GM12872 (cell line): ENCODE measurements around the gene VPREB1.
A peak's percentile ranks its signal among the peaks of the same experiment; 100 is the strongest.

Experiments used
- TF ChIP-seq, protein P1 (sequence below): IDR thresholded peaks from 3 replicates; pipeline ENCODE4 v1.5.1; 2011; ENCODE audit warnings: low read depth, mild to moderate bottlenecking, low read length, moderate library complexity; ENCODE audit not compliant: insufficient read depth

The VPREB1 gene

DNA sequence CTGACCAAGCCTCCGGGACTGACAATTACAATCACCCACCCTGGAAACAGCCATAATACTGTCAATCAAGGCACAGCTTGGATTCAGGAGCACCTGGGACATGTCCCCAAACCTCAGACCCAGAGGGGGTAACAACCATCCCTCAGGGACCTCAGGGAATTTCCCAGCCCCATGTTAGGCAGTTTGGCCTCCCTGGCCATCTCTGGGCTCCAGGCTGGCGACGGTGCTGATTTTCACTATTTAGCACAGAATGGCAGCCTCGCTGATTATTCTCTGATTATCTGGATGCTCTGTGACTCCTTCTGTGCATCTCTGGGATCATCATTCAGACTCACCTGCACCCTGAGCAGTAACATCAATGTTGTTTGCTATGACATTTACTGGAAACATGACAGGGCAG lies 45.8 kb upstream of the VPREB1 start:
- TF ChIP-seq, protein P1, sequence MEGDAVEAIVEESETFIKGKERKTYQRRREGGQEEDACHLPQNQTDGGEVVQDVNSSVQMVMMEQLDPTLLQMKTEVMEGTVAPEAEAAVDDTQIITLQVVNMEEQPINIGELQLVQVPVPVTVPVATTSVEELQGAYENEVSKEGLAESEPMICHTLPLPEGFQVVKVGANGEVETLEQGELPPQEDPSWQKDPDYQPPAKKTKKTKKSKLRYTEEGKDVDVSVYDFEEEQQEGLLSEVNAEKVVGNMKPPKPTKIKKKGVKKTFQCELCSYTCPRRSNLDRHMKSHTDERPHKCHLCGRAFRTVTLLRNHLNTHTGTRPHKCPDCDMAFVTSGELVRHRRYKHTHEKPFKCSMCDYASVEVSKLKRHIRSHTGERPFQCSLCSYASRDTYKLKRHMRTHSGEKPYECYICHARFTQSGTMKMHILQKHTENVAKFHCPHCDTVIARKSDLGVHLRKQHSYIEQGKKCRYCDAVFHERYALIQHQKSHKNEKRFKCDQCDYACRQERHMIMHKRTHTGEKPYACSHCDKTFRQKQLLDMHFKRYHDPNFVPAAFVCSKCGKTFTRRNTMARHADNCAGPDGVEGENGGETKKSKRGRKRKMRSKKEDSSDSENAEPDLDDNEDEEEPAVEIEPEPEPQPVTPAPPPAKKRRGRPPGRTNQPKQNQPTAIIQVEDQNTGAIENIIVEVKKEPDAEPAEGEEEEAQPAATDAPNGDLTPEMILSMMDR: no peak

DNA sequence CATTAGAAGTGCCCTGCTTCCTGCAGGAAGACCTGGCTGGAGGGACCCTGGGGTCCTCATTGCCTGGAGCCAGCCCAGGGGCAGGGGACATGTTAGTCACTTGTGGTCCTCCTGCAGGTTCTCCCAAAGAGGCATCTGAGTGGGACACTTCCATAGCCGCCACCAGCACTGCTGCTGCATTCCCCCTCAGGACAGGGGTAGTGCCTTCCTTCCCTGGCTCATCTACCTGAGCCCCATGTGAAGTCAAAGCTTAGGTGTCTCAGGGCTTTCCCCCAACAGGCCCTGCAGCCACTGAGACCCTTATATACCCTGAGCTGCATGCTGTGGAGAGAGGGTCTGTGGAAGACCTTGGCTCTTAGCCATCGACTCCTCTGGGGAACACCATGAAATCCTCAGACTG lies 45.0 kb upstream of the VPREB1 start:
- TF ChIP-seq, protein P1: no peak

DNA sequence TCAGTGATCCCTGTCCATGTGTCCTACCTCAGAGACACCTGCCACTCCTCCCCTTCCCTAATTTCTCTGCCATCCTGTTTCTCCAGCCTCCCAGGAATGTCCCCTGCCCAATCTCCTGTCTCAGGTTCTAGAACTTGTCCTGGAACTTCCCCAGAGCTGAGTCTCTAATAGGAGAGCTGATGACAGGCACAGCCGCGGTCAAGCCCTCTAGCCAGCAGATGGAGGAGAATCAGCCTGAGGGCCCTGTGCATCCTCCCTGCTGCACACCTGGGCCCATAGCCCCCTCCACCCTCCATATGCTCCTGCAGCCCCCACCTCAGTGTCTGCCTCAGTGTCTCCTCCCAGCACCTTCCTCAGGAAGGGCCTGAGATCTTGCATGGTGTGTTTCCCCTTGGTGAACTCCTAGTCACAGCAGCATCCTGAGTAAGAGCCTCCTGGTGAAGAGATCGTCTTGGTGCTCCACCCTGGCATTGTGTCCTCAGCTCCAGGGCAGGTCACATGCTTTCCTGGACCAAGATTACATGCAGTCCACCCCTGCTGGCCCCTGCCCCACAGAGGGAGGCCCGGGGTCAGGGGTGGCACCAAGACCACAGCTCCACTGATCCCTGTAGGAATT lies 43.9 kb upstream of the VPREB1 start:
- TF ChIP-seq, protein P1: no peak

DNA sequence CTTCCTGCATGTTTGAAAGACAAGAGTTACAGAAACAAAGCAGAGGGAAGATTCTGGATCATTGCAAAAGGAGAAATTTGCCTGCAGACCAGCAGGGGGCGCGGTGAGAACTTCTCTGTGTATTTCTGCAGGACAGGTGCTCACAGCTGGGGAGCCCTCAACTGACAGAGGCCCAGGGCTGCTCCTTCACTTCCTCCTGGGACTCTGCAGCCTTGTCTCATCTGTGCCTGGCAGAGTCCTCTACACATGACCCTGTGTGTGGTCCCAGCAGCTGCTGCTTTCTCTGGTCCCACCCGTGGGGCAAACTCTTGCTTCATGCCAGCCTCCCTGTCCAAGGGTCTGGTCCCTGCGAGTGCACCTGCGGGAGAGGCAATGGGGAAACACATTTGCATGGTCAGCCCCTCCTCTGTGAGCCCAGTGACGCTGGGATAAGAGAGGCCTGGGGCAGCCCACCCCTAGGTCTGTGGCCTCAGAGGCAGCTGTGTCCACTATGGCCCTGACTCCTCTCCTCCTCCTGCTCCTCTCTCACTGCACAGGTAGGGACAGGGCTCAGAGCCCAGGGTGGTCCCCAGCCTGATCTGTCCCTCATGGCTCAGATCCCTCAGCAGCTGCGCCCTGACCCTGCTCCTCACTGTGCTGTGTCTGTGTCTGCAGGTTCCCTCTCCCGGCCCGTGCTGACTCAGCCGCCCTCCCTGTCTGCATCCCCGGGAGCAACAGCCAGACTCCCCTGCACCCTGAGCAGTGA lies 43.2 kb upstream of the VPREB1 start:
- TF ChIP-seq, protein P1: peak; percentile 87

DNA sequence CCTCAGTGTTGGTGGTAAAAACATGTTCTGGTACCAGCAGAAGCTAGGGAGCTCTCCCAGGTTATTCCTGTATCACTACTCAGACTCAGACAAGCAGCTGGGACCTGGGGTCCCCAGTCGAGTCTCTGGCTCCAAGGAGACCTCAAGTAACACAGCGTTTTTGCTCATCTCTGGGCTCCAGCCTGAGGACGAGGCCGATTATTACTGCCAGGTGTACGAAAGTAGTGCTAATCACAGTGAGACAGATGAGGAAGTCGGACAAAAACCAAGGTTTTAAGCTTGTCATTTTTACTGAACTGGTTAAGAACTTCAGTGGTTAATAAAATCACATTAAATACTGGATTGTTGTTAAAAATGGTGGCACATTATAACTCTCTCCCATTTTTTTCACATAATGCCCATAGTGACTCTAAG lies 42.6 kb upstream of the VPREB1 start:
- TF ChIP-seq, protein P1: no peak

DNA sequence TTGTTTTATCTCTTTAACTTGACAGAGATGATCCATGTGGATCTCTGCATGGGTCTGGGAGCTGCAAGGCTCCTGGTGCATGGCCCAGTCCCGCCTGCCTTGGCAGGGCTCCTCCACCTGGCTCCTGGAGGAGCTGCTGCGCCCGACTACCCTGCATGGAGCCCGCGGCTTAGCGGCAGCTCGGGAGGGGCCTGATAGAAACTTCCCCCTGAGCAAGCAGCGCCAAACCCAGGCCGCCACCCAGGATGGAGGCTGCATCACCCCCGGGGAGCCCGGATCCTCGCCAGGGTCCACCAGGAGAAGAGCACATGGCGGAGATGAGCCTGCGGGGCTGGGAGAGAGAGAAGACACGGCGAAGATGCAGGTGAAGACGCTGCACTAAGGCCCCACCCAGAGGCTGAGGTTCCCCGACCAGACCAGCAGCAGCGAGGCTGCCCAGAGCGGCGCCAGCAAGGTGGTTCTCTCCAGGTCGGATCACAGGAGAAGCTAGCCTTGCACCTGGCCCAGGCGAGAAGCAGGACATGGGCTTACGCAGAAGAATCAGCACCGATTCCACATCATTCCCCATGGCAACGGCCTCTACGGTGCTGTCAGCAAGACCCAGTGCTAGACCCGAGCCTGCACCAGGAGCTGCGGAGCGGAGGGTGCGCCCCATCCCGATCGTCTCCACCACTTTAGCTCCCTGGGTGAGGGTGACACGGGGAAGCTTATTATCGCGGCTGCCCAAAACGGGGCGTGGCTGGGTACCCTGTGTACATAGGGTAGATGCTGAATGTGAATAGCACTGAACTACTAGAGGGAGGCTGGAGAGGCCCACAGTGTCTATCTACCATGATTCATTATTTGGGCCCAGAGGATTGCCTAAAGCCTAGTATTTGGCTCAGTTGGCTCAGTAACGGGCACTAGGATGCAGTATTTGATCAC lies 41.3 kb upstream of the VPREB1 start:
- TF ChIP-seq, protein P1: no peak
